NCI-H2171 treated with DMSO at 0.1 percent for 48 hours (cell line): Measurements from ENCODE around the gene PCSK4.
A peak's percentile ranks its signal among the peaks of the same experiment; 100 is the strongest.

ENCODE experiments used
- DNase-seq: peaks from one replicate; lab custom pipeline; 2025; lab: John Stamatoyannopoulos, UW

Gene PCSK4

DNA sequence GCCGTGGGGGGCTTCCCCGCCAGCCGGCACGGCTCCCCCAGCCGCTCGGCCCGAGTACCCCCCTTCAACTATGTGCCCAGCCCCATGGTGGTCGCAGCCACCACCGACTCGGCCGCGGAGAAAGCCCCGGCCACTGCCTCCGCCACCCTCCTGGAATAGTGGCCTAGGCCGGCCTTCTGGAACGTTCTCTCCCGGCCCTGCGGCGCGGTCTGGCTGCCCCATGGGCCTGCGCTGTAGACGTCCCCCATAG is 20.2 kb downstream of the PCSK4 start:
- DNase-seq = no peak

DNA sequence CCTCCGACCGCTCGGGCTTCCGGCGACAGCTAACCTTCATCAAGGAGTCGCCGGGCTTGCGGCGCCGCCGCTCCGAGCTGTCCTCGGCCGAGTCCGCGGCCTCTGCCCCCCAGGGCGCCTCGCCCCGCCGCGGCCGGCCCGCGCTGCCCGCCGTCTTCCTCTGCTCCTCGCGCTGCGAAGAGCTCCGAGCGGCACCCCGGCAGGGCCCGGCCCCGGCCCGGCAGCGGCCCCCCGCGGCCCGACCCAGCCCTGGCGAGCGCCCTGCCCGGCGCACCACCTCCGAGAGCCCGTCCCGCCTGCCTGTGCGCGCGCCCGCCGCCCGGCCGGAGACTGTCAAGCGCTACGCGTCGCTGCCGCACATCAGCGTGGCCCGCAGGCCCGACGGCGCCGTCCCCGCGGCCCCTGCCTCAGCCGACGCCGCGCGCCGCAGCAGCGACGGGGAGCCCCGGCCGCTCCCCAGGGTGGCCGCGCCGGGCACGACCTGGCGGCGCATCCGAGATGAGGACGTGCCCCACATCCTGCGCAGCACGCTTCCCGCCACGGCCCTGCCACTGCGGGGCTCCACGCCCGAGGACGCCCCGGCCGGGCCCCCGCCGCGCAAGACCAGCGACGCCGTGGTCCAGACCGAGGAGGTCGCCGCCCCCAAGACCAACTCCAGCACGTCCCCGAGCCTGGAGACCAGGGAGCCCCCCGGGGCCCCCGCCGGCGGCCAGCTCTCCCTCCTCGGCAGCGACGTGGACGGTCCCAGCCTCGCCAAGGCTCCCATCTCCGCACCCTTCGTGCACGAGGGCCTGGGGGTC is 20.7 kb downstream of the PCSK4 start:
- DNase-seq = peak; percentile 26

DNA sequence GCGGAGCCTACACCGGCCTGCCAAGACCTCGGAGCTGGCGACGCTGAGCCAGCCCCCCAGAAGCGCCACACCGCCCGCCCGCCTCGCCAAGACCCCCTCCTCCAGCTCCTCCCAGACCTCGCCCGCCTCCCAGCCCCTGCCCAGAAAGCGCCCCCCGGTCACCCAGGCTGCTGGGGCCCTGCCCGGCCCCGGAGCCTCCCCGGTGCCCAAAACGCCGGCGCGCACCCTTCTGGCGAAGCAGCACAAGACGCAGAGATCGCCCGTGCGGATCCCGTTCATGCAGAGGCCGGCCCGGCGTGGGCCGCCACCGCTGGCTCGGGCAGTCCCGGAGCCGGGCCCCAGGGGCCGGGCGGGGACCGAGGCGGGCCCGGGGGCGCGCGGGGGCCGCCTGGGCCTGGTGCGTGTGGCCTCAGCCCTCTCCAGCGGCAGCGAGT is 21.3 kb downstream of the PCSK4 start:
- peak; percentile 26 for DNase-seq

- DNase-seq = no peak
Measured at GRCh38 chr19:1468274-1468820, 21.8 kb downstream of the PCSK4 start.

GRCh38 chr19:1467490-1468273 is 22.5 kb downstream of the PCSK4 start:
- DNase-seq = no peak

- no peak for DNase-seq
Measured at GRCh38 chr19:1467215-1467489, 23.0 kb downstream of the PCSK4 start.

- no peak for DNase-seq
Measured at GRCh38 chr19:1466461-1467214, 23.5 kb downstream of the PCSK4 start.

- no peak for DNase-seq
Measured at GRCh38 chr19:1466018-1466460, 24.1 kb downstream of the PCSK4 start.

DNA sequence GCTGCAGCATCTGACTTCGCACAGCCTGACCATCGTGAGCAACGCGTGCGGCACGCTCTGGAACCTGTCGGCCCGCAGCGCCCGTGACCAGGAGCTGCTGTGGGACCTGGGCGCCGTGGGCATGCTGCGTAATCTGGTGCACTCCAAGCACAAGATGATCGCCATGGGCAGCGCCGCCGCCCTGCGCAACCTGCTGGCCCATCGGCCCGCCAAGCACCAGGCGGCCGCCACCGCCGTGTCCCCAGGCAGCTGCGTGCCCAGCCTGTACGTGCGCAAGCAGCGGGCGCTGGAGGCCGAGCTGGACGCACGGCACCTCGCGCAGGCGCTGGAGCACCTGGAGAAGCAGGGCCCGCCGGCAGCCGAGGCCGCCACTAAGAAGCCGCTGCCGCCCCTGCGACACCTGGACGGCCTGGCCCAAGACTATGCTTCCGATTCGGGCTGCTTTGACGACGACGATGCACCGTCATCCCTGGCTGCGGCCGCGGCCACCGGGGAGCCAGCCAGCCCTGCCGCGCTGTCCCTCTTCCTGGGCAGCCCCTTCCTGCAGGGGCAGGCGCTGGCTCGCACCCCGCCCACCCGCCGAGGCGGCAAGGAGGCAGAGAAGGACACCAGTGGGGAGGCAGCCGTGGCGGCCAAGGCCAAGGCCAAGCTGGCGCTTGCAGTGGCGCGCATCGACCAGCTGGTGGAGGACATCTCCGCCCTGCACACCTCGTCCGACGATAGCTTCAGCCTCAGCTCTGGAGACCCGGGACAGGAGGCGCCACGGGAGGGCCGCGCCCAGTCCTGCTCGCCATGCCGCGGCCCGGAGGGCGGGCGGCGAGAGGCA is 24.7 kb downstream of the PCSK4 start:
- DNase-seq = no peak

DNA sequence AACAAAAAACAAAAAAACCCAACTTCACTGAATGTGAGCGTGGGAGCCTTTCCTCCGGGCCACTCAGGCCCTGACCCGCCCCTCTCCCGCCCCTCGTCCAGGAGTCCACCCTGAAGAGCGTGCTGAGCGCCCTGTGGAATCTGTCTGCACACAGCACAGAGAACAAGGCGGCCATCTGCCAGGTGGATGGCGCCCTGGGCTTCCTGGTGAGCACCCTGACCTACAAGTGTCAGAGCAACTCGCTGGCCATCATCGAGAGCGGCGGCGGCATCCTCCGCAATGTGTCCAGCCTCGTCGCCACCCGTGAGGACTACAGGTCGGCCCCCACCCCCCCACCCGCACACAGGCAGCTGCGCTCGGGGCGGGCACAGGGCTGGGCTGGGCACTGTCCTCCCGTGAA is 28.3 kb downstream of the PCSK4 start:
- no peak for DNase-seq

DNA sequence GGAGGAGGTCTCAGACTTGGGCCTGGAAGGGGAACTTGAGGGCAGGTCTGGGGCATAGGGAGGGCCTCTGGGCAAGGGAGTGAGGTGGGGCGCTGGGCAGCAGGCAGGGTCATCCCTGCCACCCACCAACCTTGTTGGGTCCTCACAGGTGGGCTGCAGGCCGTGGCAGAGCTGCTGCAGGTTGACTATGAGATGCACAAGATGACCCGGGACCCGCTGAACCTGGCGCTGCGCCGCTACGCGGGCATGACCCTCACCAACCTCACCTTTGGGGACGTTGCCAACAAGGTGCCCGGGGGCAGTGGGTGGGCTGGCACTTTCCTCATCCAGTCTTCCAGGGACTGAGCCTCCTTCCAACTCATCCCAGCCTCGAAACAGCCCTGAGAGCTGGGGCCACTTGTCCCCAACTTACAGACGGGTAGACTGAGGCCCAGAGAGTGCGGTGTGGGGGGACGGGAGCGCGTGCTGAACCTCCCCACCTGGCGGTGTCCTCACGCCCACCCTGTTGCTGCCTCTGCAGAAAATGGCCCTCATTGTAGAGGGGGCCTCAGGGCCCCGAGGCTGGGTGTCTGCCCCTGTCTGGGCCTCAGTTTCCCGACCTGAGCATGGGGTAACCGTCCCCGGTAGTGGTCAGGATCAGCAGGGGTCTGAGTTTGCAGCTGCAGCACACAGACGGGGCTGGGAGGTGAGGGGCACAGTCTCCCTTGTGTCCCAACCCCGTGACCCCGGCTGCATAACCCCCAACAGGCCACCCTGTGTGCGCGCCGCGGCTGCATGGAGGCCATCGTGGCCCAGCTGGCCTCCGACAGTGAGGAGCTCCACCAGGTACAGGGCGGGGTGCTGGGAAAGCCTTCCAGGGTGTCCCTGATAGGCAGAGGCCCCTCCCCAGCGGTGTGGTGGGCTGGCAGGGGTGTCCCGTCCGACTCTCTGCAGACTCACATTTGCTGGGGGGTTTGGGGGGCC is 29.8 kb downstream of the PCSK4 start:
- DNase-seq = no peak

GRCh38 chr19:1459479-1459878 is 30.7 kb downstream of the PCSK4 start:
- no peak for DNase-seq

GRCh38 chr19:1457892-1458291 is 32.3 kb downstream of the PCSK4 start:
- no peak for DNase-seq

DNA sequence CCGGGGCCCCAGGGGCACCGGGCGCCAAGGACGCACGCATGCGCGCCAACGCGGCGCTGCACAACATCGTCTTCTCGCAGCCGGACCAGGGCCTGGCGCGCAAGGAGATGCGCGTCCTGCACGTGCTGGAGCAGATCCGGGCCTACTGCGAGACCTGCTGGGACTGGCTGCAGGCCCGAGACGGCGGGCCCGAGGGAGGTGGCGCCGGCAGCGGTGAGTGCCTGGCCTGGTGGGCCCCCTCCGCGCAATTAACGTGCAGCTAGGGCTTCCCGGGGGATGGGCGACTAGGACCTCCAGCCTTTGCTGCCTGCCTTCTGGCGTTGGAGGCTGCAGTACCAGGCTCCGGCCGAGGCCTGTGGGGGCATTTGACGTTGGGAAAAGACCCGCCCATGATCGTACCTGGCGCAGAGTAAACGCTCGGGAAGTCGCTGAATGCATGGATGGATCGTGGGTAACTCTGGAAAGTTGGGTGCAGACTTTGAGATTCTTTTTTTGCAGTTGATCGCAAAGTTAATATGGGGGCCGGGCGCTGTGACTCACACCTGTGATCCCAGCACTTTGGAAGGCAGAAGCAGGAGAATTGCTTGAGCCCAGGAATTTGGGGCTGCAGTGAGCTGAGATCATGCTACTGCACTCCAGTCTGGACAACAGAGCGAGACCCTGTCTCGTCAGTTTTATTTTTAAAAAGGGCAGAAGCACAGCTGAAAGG is 33.0 kb downstream of the PCSK4 start:
- DNase-seq = no peak

- DNase-seq = no peak
Measured at GRCh38 chr19:1456121-1456900, 33.8 kb downstream of the PCSK4 start.

GRCh38 chr19:1455336-1456120 is 34.6 kb downstream of the PCSK4 start:
- DNase-seq = peak; percentile 13

- DNase-seq = no peak
Measured at GRCh38 chr19:1455002-1455335, 35.2 kb downstream of the PCSK4 start.

DNA sequence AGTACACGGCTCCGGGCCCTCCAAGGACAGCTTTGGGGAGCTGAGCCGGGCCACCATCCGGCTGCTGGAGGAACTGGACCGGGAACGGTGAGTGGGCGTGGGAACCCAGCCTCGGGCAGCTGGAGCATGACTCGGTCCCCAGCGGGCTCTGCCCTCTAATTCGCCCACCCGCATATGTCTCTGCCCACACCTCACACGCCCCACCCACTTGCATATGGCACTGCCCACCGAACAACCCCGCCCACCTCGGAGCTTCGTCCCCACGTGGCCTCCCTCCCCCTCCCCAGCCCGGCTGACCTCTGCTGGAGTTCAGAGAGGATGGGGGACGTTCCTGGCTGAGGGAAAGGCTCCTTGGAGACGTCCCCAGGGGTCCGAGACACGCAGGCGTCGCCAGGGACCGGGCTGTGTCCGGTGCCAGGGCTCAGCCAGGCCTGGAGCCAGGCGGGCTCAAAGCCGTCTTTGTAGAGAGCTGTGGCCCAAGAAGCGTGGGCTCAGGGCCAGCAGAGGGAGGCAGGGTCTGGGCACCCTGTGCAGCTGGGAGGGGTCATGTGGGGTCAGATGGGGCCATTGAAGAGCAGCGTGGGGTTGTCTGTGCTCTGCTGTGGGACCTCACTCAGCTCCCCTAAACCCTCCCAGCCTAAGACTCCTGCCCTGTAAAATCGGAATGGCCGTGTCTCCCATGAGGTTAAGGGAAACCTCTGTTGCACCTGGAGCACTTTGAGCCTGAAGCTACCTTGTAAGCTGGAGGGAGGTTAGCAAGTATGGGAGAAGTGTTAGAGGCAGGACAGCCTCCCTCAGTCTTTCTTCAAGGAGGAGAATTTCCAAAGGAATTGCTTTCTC is 36.4 kb downstream of the PCSK4 start:
- DNase-seq = no peak
